ENCODE results near the gene RAD51B. TPM values are rescaled to one million over a fixed set of nuclear protein-coding genes. Genes with fewer than 3 reads are reported as not detected.

RAD51B gene
- total and polyA plus RNA-seq, 2 of the 13 experiments (the other 11 are each of a cell fraction or from before 2014, with no cell fraction given) = 7.0 to 9.5 TPM

GRCh38 chr14:68716698-68717097, 897.1 kb downstream of the RAD51B start (continued):
- 0 out of 2 replicates have a peak, but pooled peaks have one; percentile 24 for TF ChIP-seq ZNF317 (CRISPR knock-in tag; IDR thresholded peaks at IDR 0.05)
- TF ChIP-seq CSRNP1 (CRISPR knock-in tag; IDR thresholded peaks at IDR 0.05) = no peak
- TF ChIP-seq ZBTB43 (CRISPR knock-in tag; conservative IDR thresholded peaks at IDR 0.05) = no peak
- no peak for TF ChIP-seq ZNF558 (CRISPR knock-in tag; IDR thresholded peaks at IDR 0.05; ENCODE audit: borderline replicate concordance)
- no peak for TF ChIP-seq ZNF781 (CRISPR knock-in tag; IDR thresholded peaks at IDR 0.05; ENCODE audit: borderline replicate concordance, not compliant biosample characterization)
- TF ChIP-seq TBX2 (CRISPR knock-in tag; IDR thresholded peaks at IDR 0.05; ENCODE audit: borderline replicate concordance) = 0 out of 2 replicates have a peak, but pooled peaks have one; percentile 47
- peak; percentile 51; the same call in 1 of the 2 replicates for TF ChIP-seq ERF (CRISPR knock-in tag; IDR thresholded peaks at IDR 0.05)
- no peak for TF ChIP-seq ZUFSP (CRISPR knock-in tag; IDR thresholded peaks at IDR 0.05; ENCODE audit: borderline replicate concordance)
- no peak for TF ChIP-seq ZNF557 (CRISPR knock-in tag; IDR thresholded peaks at IDR 0.05)
- no peak for TF ChIP-seq FOSL2 (CRISPR knock-in tag; IDR thresholded peaks at IDR 0.05)
- no peak for TF ChIP-seq ZNF570 (CRISPR knock-in tag; IDR thresholded peaks at IDR 0.05; ENCODE audit: borderline replicate concordance)
- TF ChIP-seq XRCC5 (optimal IDR thresholded peaks at IDR 0.05; ENCODE audit: low read length) = peak; percentile 40
- peak; percentile 97 for TF ChIP-seq SMC3 (IDR thresholded peaks at IDR 0.05; ENCODE audit: low read length)
- TF ChIP-seq ZNF326 (CRISPR knock-in tag; IDR thresholded peaks at IDR 0.05; ENCODE audit: borderline replicate concordance) = no peak
- TF ChIP-seq CC2D1A (CRISPR knock-in tag; IDR thresholded peaks at IDR 0.05) = no peak
- TF ChIP-seq MIXL1 (CRISPR knock-in tag; IDR thresholded peaks at IDR 0.05) = peak; percentile 71; the same call in 1 of the 2 replicates
- peak; percentile 42 for TF ChIP-seq PATZ1 (CRISPR knock-in tag; IDR thresholded peaks at IDR 0.05)
- no peak for TF ChIP-seq ZBTB2 (CRISPR knock-in tag; IDR thresholded peaks at IDR 0.05; ENCODE audit: low read depth)
- no peak for TF ChIP-seq KDM2A (CRISPR knock-in tag; IDR thresholded peaks at IDR 0.05; ENCODE audit: borderline replicate concordance, low read depth)
- TF ChIP-seq ZNF431 (CRISPR knock-in tag; IDR thresholded peaks at IDR 0.05; ENCODE audit: borderline replicate concordance, low read depth) = no peak

All from HepG2 (cell line).